DLD1 (cell line): Measurements from ENCODE around the gene MS4A13.
"Not testable (repeated sequence)": the region's sequence is repeated elsewhere in the genome, so short reads cannot be mapped to it uniquely, and the experiment has no call there.

Source experiments
- in situ Hi-C: cut with HindIII; loops from 2 replicates; pipeline ENCODE4 v1.10.0; 2017; ENCODE audit warnings: low sequenced_read_pairs

Gene MS4A13, protein sequence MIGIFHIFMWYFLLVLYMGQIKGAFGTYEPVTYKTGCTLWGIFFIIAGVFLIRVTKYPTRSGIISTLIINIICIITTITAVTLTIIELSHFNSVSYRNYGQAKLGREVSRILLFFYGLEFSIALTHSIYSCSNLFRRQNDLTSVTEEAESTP

DNA sequence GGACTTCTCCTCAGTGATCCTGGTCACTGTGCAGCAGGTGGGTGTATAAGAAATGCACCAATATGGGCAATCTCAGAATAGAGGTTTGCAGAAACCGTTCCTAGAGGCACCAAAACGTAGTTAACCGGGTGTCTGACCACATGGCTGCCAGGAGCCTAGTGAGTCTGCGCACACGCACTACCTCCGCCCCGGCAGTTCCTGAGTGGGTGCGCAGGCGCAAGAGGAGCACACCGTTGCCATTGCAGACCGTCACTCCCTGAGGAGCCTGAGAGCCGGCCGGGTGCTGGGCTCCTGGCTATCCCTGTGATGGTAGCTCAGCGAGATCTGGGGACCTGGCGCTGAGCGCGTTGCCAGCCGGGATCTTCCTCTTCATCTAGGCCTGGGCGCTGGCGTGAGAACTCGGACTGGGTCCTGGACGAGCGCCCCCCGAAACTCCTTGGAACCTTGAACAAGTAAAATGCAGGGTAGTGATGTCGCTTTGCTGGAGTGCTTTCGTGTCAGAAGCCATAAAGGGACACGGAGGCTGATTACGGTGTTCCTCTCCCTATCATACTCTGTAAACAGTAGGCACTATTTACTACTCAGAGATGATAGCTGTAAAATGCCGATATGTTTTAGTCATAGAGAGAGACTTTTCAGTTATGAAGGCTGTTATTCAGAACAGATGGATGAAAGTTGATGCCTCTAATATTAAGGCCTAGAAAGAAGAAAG is at the start of gene MS4A13:
Gene MS4A13, plus strand, starts transcription at position 249 of the 712 bp plus-strand sequence. CDS start 2,692 bp downstream, outside the sequence.
- in situ Hi-C loops = no loop called here

DNA sequence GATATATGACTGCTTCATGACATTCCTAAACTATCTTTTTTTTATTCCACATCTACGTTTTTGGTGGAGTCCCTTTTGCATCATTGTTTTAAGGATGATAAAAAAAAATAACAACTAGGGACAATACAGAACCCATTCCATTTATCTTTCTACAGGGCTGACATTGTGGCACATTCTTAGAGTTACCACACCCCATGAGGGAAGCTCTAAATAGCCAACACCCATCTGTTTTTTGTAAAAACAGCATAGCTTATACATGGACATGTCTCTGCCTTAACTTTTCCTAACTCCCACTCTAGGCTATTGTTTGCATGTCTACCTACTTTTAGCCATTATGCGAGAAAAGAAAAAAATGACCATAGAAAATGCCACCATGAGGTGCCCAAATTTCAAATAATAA is 46.4 kb upstream of the MS4A13 start:
- in situ Hi-C loops = no loop called here

DNA sequence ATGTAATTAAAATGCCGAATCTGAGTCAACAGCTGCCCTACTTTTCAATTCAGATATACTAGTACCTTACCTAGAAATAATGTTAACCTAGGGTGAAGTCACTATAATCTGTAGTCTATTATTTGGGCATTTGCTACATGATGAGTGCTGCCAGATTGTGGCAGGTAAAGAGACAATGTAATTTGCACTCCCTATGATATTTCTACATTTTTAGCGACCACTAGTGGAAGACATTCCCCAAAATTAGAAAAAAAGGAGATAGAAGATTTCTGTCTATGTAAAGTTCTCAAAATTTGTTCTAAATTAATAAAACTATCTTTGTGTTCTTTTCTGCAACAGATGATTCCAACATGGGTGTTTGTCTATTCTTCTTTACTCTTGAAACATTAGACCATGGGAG is 45.5 kb upstream of the MS4A13 start:
- in situ Hi-C loops = no loop called here

DNA sequence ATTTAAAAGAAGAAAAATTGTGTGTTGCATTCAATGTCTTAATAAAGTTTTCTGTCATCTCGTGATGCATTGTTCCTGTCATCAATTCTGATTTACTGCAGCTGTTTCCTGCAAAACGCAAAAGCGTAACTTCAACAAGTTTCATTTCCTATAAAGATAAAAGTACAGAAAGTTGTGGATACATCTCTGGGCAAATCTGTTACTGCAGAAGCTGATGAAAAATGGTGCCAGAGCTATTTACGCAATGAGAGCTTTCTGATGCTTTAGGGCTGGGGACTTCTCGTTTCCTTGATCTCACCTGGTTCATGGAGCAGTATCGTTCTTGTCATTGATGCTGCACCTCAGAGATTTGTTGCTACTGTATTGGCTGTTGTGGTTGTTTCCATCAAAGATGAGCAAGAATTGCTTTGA is 38.2 kb upstream of the MS4A13 start:
- in situ Hi-C loops = no loop called here

DNA sequence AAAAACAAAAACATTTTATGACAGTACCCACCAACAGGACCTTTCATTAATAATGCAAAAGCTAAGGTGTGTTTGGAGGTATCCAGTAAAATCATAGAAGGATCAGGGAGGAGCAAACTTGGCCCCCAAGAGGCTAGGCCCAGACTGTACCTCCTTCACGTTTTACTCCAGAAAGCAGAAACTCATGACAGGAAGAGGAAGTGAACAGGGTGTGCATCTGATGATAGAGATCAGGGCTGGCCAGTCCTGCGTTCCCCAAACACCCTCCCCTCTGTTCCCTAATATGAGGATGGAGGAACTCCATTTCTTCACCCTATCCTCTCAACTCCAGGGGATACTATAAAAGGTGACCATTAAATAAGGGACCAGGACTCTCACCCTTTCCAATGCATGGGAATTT is 32.8 kb upstream of the MS4A13 start:
- in situ Hi-C loops = no loop called here

DNA sequence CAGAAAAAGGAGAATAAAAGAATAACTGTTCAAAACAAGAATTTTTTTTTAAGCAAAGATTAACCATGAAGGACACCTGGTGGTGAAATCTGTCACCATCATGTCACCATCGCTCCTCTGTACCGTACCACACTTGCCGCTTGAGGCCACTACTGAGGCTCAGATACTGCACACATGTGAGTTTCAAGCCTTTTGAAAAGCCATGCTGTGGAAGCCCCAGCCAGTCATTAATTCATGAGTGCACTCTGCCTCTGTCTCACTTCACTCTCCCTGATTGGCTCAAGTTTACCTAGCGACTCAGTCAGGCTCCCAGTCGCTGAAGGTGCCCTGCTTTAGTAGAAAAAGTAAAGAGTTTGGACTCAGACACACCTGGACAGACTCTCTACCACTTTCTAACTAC is 29.2 kb upstream of the MS4A13 start:
- in situ Hi-C loops = no loop called here

DNA sequence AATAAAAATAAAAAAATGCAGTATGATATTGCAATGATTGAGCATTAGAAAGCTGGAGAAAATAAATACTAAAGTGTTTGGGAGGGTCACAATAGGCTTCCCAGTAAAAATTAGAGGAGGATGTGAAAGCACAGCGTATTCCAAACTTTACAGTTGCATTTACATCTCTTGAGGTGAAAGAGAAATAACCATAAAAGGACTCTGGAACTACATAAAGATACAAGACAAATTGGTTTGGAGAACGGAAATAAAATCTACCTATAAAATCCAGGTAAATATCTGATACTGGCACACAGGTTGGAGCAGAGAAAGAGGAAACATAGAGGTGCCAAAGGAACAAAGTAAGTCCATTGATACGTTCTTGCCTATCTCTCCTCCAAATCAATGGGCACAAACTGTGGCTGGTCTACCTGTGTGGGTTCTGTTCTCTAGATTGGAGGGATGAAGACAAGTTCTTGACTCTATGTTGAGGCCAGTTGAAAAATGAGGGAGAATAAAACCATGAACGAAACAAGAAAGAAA is 22.6 kb upstream of the MS4A13 start, which contains the start of gene MS4A12:
Gene MS4A12, plus strand, starts transcription at position 291 of the 522 bp plus-strand sequence. CDS start 4,541 bp downstream, outside the sequence.
- in situ Hi-C loops = no loop called here

DNA sequence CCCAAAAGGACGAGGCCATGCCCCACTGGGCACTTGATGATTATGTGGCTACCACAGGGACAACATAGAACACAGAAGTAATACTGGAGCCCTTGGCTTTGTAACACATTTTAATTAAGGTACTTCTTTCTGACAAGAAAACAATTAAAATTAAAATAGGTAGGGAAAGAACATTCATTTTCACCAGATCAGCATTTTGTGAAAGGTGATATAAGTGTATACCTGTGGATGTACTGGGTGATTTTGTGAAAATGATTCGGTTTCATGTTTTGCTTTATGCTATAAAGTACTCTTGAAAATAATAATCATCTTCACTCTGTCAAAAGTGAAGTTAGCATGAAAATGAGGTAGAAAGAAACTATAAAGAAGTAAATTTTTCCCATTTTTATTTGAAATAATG is 21.7 kb upstream of the MS4A13 start:
- in situ Hi-C loops = no loop called here

DNA sequence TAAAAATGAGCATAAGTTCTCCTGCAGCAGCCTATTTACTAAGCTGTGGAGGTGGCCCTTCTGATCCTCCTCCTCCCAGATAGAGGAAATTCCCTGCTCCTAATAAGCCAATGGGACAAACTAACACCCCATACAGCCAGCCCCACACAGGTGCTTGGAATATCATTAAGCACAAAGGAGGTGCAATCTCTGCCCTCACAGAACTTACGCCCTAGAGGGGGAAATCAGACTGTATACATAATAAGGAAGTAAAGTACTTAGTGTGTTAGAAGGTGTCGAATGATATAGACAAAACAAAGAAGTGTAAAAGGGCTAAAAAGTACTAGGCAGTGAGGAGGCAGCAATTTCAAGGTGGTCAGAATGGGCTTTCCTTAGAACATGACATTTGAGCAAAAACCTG is 16.8 kb upstream of the MS4A13 start:
- in situ Hi-C loops = no loop called here

DNA sequence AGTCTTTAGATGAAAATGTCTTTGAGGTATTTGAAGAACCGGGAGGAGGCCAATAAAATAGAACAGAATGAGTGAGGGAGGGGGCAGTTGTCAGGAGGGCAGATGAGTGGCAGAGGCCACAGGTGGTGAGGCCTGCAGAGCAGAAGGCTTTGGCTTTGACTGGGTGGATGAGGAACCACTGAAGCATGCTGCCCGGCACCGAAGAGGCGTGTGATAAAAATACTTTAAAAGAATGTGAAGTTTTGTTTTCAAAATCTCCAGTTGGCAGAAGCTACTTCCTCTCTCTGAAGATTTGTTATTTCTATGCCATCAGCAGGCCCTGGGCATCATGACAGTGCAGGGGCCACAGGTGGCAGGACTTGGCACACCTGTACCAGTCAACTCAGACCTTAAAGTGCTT is 16.3 kb upstream of the MS4A13 start:
- in situ Hi-C loops = no loop called here

DNA sequence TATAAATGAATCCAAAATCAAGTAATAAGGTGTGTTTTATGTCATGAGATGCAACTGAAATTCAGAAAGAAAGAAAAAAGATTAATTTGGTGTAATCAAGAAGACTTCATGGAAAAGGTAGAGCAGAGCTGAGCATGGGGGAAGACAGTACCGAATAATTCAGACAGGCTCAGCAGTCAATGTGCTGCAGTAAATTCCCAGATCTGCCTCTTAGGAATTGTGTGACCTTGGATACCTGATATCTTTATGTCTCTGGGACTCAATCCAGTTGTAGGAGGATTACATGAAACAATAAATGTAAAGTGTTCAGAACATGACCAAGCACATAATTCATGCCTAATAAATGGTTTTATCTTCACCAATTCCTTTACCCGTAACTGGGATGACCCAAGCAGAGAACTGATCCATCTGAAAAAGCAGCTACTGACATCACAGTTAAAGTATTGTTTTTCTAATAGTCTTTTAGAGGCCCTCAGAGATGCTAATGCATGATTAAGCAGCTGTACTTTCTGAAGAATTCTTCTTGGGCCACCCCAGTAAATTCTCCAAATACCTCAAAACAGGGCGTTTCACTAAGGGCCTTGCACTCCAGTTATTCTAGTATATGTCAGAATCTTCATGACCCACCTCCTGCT is 14.8 kb upstream of the MS4A13 start:
- in situ Hi-C loops = no loop called here

DNA sequence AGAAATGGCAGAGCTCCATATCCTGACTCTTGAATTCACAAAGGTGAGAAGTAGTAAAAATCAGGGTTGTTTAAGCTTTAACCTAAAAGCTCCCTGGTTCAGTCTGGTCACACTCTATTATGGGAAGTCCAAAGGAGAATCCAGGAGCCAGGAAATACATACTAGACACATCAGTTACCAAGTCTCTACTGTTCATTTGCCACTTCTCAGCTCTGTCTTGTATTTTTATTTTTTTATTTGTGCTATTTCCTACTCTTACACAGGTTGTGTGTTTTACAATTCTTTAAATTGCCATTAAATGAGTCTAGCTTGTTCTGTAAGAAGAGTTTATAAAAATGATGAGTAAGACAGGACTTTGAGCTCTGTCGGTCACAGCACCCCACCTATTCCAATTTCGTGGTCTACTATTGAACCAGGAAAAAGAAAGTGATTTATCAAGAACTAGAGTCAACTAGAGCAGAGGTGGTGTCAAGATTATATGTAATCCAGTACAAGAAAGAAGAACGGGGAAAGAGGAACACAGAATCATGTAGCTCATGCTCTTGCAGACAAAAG is 12.9 kb upstream of the MS4A13 start:
- in situ Hi-C loops = no loop called here

DNA sequence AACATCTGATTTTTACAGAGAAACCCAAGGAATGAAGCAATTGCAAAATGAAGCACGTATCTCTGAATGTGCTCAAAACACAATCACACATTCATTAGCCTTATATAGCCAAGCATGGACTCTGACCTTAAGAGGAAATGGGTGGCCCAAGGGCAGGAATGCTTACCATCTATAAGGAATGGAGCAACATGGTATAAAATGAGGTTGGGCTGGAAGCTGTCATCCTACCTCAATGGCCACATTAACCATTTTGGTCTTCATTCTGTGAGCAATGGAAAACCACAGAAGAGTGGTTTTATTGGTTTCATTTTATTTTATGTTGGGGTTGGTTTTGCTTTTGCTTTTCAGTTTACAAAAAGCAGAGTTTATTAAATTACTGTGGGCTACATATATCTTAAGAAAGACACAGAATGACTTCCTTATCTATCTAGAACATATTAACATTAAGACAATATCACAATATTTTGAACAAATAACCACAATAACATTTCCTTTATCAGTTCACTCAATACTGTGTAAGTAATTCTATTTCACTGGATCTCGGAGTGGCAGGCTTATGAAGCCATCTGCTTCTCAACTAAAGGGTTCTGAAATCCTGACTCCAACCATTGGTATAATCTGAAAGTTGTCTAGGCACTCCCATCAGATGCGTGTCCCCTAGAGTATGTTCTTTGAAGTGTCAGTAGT is 10.8 kb upstream of the MS4A13 start:
- in situ Hi-C loops = no loop called here

DNA sequence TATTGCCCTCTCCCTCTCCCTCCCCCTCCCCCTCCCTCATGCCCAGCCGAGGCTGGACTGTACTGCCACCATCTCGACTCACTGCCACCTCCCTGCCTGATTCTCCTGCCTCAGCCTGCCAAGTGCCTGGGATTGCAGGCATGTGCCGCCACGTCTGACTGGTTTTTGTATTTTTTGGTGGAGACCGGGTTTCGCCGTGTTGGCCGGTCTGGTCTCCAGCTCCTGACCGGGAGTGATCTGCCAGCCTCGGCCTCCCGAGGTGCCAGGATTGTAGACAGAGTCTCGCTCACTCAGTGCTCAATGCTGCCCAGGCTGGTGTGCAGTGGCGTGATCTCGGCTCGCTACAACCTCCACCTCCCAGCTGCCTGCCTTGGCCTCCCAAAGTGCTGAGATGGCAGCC is 5.6 kb upstream of the MS4A13 start:
- in situ Hi-C loops = not testable (repeated sequence)

DNA sequence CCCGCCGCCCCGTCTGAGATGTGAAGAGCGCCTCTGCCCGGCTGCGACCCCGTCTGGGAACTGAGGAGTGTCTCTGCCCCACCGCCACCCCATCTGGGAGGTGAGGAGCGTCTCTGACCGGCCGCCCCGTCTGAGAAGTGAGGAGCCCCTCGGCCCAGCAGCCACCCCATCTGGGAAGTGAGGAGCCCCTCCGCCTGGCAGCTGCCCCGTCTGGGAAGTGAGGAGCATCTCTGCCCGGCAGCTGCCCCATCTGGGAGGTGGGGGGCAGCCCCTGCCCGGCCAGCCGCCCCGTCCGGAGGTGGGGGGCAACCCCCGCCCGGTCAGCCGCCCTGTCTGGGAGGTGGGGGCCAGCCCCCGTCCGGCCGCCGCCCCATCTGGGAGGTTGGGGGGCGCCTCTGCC is 5.0 kb upstream of the MS4A13 start:
- in situ Hi-C loops = not testable (repeated sequence)

DNA sequence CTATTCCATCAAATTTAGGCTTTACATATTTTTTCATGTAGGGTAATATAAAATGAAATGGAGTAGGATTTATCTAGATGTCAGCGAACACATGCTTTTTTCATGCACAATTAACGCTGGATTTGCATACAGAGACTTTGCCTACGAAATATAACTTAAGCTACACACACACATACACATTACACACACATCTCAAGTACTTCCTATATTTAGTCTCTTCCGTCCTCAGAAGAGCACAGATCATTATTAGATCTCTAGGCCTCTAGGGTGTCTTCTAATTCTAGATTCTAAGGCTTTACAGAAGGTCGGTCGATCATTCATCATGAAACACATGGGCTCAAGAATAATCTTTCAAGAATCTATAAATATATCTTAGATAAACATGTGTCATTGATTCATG is 3.8 kb upstream of the MS4A13 start:
- in situ Hi-C loops = no loop called here

DNA sequence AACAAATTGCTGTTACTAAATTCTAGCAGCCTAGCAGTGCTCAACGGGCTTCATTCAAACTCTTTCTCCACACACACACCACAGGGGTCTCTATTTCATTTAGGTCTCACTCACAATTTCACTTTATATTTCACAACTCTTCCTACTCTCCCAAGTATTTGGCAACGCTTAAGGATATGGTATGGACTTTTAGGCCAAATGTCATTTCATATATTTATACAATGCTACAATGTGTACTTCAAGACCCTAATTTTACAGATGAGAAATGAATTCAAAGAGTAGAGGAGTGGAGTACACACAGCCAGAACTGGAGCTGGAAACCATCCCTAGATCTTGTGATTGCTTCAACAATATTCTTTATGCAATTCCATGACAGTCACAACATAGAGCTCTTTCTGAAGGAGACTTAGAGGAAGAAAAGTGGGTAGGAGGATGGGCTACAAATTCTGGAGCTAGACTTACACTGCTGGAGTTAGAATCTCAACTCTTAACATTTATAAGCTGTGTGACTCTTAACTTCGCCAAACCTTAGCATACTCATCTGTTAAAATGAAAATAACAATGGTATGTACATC is 2.5 kb upstream of the MS4A13 start:
- in situ Hi-C loops = no loop called here

DNA sequence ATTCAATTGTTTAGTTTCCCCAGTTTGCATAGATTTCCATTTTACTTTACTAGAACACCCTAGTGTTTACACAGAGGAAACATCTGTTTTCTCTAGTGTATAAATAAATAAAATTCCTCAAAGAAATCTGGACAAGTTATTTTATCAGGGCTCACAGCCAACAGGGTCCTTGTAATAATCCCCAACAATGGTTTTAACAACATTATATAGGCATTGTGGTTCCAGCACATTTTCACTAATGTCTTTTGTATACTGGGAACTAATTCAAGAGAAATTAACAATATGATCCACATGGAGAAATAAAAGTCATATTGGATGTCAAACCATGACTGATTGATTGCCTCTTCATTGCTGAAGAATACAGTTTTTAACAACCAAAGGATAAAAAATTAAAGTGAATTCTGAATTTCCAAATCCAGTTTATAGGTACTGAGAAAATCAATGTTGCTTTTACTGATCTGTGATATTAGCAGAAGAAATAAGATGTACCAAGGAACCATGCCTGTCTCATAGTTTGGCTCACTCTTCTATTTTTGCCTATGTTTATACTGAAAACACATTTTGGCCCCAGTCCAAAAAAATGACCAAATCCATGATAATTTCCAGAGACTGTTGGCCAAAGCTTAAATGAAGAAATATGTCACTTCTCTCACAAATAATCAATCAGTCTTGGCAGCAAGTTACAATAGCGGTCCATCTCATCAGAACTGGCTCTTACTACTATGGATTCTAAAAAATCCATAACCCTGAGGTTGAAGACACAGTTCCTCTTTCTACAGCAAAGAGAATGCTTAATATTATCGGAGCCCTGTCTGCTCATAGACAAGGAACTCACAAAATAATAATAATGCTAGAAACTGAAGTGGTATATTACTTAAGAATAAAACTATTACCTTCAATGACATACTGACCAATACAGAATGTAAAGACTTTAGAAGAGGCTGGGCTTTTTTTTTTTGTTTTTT is 1.4 kb upstream of the MS4A13 start:
- in situ Hi-C loops = no loop called here

DNA sequence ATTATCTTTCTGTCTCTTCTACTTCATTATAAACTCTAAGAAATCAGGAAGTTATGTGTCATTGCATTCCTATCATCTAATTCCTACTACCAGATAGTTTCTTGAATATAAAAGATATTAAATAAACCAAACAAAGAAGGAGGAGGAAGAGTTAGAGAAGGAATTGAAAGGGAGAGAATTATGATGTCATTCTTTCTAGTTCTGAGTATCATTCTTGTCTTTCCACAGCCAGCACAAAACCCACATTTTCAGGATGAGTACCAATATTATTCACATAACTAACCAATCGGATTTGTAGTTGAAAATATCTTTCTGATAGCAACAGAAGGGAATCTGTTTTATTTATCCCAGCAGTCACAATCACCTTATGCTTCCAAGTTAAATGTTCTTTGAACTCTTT is 13.3 kb downstream of the MS4A13 start:
- in situ Hi-C loops = no loop called here

DNA sequence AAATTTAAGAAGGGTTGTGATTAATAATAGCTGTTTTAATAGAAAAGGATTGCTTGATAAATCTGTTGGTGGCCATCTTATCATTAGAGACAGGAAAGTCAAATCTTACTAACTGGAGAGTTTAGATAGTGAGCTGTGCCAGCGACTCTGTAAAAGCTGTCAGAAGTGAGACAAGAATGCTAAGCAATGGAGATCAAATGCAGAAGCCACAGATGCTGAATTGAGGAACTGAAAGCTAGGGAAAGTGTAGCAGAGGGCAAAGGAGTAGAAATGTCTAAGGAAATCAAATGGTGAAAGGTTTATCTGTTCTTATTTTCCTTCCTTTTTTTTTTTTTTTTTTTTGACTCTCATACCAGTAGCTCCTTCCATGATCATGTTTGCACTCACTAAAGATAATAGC is 13.7 kb downstream of the MS4A13 start:
- in situ Hi-C loops = no loop called here
